Epithelial cell of esophagus (primary cell): ENCODE measurements around the gene EPB41L1.
A peak's percentile ranks its signal among the peaks of the same experiment; 100 is the strongest.

Experiments used
- DNase-seq: peaks from one replicate; pipeline ENCODE4 v3.0.0; 2010; ENCODE audit warnings: low read depth
- H3K4me3 ChIP-seq: 2 replicates; pipeline ENCODE4 v1.5.1; 2011; ENCODE audit warnings: mild to moderate bottlenecking, low read length, control low read depth
- TF ChIP-seq, protein P1 (sequence below): IDR thresholded peaks from 2 replicates; pipeline ENCODE4 v1.5.1; 2011; ENCODE audit warnings: low read depth, mild to moderate bottlenecking, low read length, control low read depth, inconsistent platforms; ENCODE audit not compliant: insufficient read depth; ENCODE audit errors: missing control alignments

Gene EPB41L1

DNA sequence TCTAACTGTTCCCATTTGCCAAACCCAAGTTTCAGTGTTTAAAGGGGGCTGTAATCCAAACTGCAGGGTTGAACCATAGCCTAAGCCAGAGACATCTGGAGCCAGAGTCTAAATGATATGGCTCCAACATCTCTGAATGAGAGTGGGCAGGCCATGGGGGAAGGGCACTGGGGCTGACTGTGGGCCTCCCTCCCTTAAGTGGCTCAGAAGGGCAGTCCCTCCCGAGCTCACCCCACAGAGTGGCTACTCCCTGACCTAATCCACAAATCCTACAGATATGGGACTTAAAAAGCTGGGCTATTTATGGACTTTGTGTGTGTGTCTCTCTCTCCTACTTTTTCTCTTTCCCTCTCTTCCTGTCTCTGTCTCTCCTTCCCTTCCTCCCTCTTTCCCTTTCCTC lies 45.9 kb downstream of the EPB41L1 start:
- H3K4me3 ChIP-seq = no peak overlapping the region
- DNase-seq = no peak
- TF ChIP-seq, protein P1, sequence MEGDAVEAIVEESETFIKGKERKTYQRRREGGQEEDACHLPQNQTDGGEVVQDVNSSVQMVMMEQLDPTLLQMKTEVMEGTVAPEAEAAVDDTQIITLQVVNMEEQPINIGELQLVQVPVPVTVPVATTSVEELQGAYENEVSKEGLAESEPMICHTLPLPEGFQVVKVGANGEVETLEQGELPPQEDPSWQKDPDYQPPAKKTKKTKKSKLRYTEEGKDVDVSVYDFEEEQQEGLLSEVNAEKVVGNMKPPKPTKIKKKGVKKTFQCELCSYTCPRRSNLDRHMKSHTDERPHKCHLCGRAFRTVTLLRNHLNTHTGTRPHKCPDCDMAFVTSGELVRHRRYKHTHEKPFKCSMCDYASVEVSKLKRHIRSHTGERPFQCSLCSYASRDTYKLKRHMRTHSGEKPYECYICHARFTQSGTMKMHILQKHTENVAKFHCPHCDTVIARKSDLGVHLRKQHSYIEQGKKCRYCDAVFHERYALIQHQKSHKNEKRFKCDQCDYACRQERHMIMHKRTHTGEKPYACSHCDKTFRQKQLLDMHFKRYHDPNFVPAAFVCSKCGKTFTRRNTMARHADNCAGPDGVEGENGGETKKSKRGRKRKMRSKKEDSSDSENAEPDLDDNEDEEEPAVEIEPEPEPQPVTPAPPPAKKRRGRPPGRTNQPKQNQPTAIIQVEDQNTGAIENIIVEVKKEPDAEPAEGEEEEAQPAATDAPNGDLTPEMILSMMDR = no peak

DNA sequence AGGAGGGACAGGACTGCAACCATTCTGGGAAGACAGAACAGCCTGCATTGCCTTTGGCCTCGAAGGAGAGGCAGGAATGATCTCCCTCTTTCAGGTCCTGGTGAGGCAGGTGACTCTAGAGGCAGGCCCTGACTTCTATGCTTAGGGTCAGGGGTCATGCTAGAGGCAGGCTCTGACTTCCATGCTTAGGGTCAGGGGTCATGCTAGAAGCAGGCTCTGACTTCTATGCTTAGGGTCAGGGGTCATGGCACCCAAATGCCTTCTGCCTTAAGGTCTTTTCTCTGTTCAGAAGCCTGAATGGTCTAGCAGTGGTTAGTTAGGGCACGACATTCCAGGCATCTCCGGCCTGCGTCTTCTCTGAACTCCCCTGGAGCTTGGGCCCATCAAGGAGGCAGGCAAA lies 46.7 kb downstream of the EPB41L1 start:
- no peak overlapping the region for H3K4me3 ChIP-seq
- DNase-seq = no peak
- TF ChIP-seq, protein P1 = no peak

DNA sequence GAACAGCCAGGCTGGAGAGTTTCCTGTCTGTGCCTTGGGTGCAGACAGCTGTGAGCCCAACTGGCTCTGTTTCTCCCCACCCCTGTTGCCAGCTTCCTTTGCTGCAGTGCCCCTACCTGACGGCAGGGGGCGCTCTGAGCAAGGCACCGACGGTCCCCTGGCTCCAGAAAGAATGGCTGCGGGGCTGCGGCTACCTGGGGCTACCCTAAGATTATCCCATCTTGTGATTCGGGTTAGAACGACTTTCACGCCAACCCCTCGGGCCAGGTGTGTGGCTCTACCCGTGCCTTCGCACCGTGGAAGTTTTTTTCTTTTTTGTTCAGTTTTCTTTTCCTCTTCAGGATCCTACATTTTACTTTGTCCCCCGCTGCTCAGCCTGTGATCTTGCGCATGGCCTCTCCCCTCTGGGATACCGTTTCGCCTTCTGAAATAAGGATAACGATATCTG lies 48.4 kb downstream of the EPB41L1 start:
- TF ChIP-seq, protein P1 = peak; percentile 98
- H3K4me3 ChIP-seq = no peak overlapping the region
- DNase-seq = peak; percentile 49

DNA sequence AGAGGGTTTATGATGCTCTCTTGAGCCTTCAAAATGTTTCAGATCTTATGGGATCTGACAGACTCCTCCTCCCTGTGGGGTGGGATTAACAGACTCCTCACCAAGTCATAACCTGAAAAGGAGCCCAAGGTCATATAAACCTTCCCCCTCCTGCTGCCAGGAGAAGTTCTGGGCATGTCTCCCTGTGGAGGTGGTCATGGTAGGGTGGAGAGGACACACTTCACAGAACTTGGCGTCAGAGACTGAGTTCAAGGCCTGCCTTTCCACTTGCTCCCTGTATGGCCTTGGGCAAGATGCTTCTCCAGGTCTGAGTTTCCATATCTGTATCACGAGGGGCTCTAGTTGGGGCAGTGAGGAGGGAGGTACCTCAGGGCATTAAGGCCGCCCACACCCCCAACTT lies 49.3 kb downstream of the EPB41L1 start:
- DNase-seq = no peak
- no peak overlapping the region for H3K4me3 ChIP-seq
- TF ChIP-seq, protein P1 = no peak

DNA sequence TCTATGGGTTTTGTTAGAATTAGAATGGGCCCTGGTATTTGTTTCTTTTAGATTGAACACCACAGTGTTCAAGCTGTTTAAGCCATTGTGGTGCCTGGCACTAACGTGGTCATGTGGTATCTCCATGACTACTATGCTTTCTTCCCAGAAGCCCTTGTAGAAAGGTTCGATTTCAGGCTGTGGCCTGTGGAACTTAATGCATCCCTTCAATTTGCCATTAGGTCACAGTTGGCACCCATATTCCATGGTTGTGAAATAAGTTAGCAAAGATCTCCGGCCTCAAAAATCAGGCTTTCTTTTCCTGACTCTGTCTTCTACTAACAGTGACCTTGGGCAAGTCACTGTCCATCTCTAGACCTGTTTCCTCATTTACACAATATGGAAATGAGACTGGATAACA lies 50.5 kb downstream of the EPB41L1 start:
- DNase-seq = no peak
- TF ChIP-seq, protein P1 = no peak
- no peak overlapping the region for H3K4me3 ChIP-seq

DNA sequence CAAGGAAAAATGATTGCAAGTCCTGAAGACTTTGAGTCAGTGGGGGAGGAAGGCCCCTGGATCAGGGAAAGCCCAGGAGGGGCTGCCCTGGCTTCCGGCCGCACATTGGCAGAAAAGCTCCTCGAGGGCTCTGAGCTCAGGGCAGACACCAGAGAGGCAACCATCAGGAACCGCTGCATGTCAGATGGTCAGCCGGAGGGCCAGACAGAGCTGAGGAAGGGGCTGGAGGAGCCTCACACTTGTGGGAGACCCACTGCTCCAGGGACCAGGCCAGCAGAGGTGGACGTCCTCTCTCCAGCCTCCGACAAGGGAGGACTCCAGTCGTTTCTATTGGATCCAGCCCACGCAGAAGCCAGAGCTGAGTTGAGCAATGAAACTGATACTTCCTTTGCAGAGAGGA lies 51.5 kb downstream of the EPB41L1 start:
- TF ChIP-seq, protein P1 = no peak
- DNase-seq = no peak

DNA sequence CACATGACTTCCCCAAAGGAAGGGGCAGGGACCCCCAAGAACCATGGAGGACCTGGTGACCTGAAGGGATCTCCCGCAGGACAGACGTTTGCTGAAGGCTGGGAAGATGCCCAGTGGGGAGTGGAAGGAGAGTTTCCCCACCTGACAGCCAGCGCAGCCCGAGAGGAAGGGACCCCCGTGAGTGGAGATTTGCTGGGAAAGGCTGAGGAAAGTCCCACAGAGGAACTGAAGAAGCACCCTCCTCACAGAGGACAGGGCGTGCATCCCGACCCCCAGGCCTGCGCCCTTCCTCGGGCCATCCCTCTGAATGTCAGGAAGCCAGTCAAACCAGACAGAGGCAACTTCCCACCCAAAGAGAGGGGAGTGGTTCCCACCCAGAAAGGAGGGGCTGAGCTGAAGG lies 52.1 kb downstream of the EPB41L1 start:
- TF ChIP-seq, protein P1 = no peak
- no peak overlapping the region for H3K4me3 ChIP-seq
- no peak for DNase-seq

More for the DNA sequence above, 51.5 kb downstream of the EPB41L1 start:
- H3K4me3 ChIP-seq = no peak overlapping the region
